Activated naive CD4-positive, alpha-beta T cell treated with anti-CD3 and anti-CD28 coated beads, Interleukin-2, amount 10 ng/mL, durations not matched to agents 7 days and 5 days (primary cell): ENCODE results near the gene FOSL2.

Experiments used
- CTCF ChIA-PET: fragments of 350-600 bp; sonication (Branson Sonifier 250); formaldehyde crosslinking; loops from one replicate; lab custom pipeline; 2021; ENCODE audit warnings: antibody characterized with exemption; lab: Charles Lee
- DNase-seq: peaks from one replicate; pipeline ENCODE4 v3.0.0-alpha.2; 2020
- H3K27ac Mint-ChIP-seq: one replicate; pipeline ENCODE4 v1.8.0; 2021; ENCODE audit warnings: mild to moderate bottlenecking, moderate library complexity, mixed read lengths
- H3K27me3 Mint-ChIP-seq: one replicate; pipeline ENCODE4 v1.8.0; 2021; ENCODE audit warnings: mild to moderate bottlenecking, mixed read lengths
- H3K36me3 Mint-ChIP-seq: one replicate; pipeline ENCODE4 v1.8.0; 2021; ENCODE audit warnings: mixed read lengths
- H3K4me1 Mint-ChIP-seq: one replicate; pipeline ENCODE4 v1.8.0; 2021; ENCODE audit warnings: mixed read lengths
- H3K4me3 Mint-ChIP-seq: one replicate; pipeline ENCODE4 v1.8.0; 2021; ENCODE audit warnings: mild to moderate bottlenecking, moderate library complexity, mixed read lengths
- H3K9me3 Mint-ChIP-seq: one replicate; pipeline ENCODE4 v1.8.0; 2021; ENCODE audit warnings: mixed read lengths

FOSL2 gene

GRCh38 chr2:28390241-28390745 lies 2.4 kb upstream of the FOSL2 start:
- no peaks in the 10 kb centered on the region for H3K9me3 Mint-ChIP-seq
- CTCF ChIA-PET, result interaction anchor here (1.2 to 1.8 kb wide), 2 partner anchors 37 to 708 kb away, joined by 3 to 6 read pairs; no protein-coding TSS in a partner anchor
- H3K27me3 Mint-ChIP-seq, result peaks cover 13% of the 10 kb centered on the region
- H3K27ac Mint-ChIP-seq, result peak overlapping the region; percentile 97
- peaks cover 8% of the 10 kb centered on the region for H3K36me3 Mint-ChIP-seq
- peak overlapping the region; percentile 82 for H3K4me3 Mint-ChIP-seq
- H3K4me1 Mint-ChIP-seq, result peaks cover 17% of the 10 kb centered on the region
- peak; percentile 94 for DNase-seq

- Mint-ChIP-seq H3K36me3 (peaks cover 8% of the 10 kb centered on the region), H3K9me3 (no peaks in the 10 kb centered on the region), H3K27ac (peak overlapping the region; percentile 97), H3K4me1 (peaks cover 17% of the 10 kb centered on the region), H3K27me3 (peaks cover 10% of the 10 kb centered on the region), H3K4me3 (peak overlapping the region; percentile 82)
- CTCF ChIA-PET, result interaction anchor here (0.5 to 2.3 kb wide), 13 partner anchors 8 to 1065 kb away, joined by 3 to 6 read pairs (median 3); no protein-coding TSS in a partner anchor
- no peak for DNase-seq
Measured at GRCh38 chr2:28390746-28391563, 1.7 kb upstream of the FOSL2 start.

- Mint-ChIP-seq H3K27me3 (peaks cover 10% of the 10 kb centered on the region), H3K9me3 (no peaks in the 10 kb centered on the region), H3K36me3 (peaks cover 8% of the 10 kb centered on the region), H3K27ac (peak overlapping the region; percentile 97), H3K4me1 (peaks cover 17% of the 10 kb centered on the region), H3K4me3 (peak overlapping the region; percentile 82)
- CTCF ChIA-PET, result interaction anchor here (0.5 to 2.3 kb wide), 13 partner anchors 9 to 1066 kb away, joined by 3 to 6 read pairs (median 3); no protein-coding TSS in a partner anchor
- DNase-seq, result peak; percentile 84
Measured at GRCh38 chr2:28391564-28392296, 928 bp upstream of the FOSL2 start.

- DNase-seq, result peak; percentile 74
- Mint-ChIP-seq H3K4me1 (peaks cover 17% of the 10 kb centered on the region), H3K9me3 (no peaks in the 10 kb centered on the region), H3K27me3 (peaks cover 10% of the 10 kb centered on the region), H3K36me3 (peaks cover 11% of the 10 kb centered on the region), H3K4me3 (no peak overlapping the region), H3K27ac (peak overlapping the region; percentile 96)
- CTCF ChIA-PET, result interaction anchor here (1.0 to 2.3 kb wide), 3 partner anchors 26 to 639 kb away, joined by 3 to 6 read pairs (median 4); no protein-coding TSS in a partner anchor
Measured at GRCh38 chr2:28393114-28393836, 617 bp downstream of the FOSL2 start.

- Mint-ChIP-seq H3K4me1 (peaks cover 16% of the 10 kb centered on the region), H3K9me3 (no peaks in the 10 kb centered on the region), H3K27ac (peak overlapping the region; percentile 82), H3K4me3 (no peak overlapping the region), H3K36me3 (peaks cover 13% of the 10 kb centered on the region), H3K27me3 (peaks cover 6% of the 10 kb centered on the region)
- CTCF ChIA-PET, result interaction anchor here (0.6 to 1.2 kb wide), 2 partner anchors 13 to 221 kb away, joined by 3 read pairs; no protein-coding TSS in a partner anchor
- DNase-seq, result peak; percentile 43
Measured at GRCh38 chr2:28394331-28394877, 1.7 kb downstream of the FOSL2 start.

- Mint-ChIP-seq H3K36me3 (peaks cover 13% of the 10 kb centered on the region), H3K9me3 (no peaks in the 10 kb centered on the region), H3K4me3 (no peak overlapping the region), H3K4me1 (peaks cover 13% of the 10 kb centered on the region), H3K27ac (no peak overlapping the region), H3K27me3 (peaks cover 4% of the 10 kb centered on the region)
- CTCF ChIA-PET, result interaction anchor here (1.2 kb wide), 1 partner anchor 13 kb away, joined by 3 read pairs; no protein-coding TSS in a partner anchor
- no peak for DNase-seq
Measured at GRCh38 chr2:28394997-28395333, 2.3 kb downstream of the FOSL2 start.

- H3K9me3 Mint-ChIP-seq, result no peaks in the 10 kb centered on the region
- H3K27ac Mint-ChIP-seq, result no peak overlapping the region
- H3K4me3 Mint-ChIP-seq, result no peak overlapping the region
- peaks cover 17% of the 10 kb centered on the region for H3K36me3 Mint-ChIP-seq
- DNase-seq, result no peak
- H3K27me3 Mint-ChIP-seq, result peaks cover 4% of the 10 kb centered on the region
- CTCF ChIA-PET, result interaction anchor here (1.2 kb wide), 1 partner anchor 12 kb away, joined by 3 read pairs; no protein-coding TSS in a partner anchor
- H3K4me1 Mint-ChIP-seq, result peaks cover 16% of the 10 kb centered on the region
Measured at GRCh38 chr2:28395334-28396061, 2.8 kb downstream of the FOSL2 start.

- Mint-ChIP-seq H3K4me3 (no peak overlapping the region), H3K4me1 (peaks cover 21% of the 10 kb centered on the region), H3K27me3 (peaks cover 4% of the 10 kb centered on the region), H3K36me3 (peaks cover 27% of the 10 kb centered on the region), H3K27ac (no peak overlapping the region), H3K9me3 (no peaks in the 10 kb centered on the region)
- CTCF ChIA-PET, result interaction anchor here (0.6 kb wide), 1 partner anchor 11 kb away, joined by 3 read pairs; no protein-coding TSS in a partner anchor
- no peak for DNase-seq
Measured at GRCh38 chr2:28397043-28397381, 4.4 kb downstream of the FOSL2 start.

GRCh38 chr2:28398101-28398834 lies 5.6 kb downstream of the FOSL2 start:
- H3K9me3 Mint-ChIP-seq, result no peaks in the 10 kb centered on the region
- no peaks in the 10 kb centered on the region for H3K27me3 Mint-ChIP-seq
- peaks cover 30% of the 10 kb centered on the region for H3K36me3 Mint-ChIP-seq
- no peak overlapping the region for H3K4me3 Mint-ChIP-seq
- H3K27ac Mint-ChIP-seq, result no peak overlapping the region
- no peak for DNase-seq
- peaks cover 33% of the 10 kb centered on the region for H3K4me1 Mint-ChIP-seq
- CTCF ChIA-PET, result no interaction called here

GRCh38 chr2:28399289-28399688 lies 6.6 kb downstream of the FOSL2 start:
- H3K36me3 Mint-ChIP-seq, result peaks cover 38% of the 10 kb centered on the region
- H3K4me3 Mint-ChIP-seq, result no peak overlapping the region
- H3K4me1 Mint-ChIP-seq, result peaks cover 43% of the 10 kb centered on the region
- DNase-seq, result no peak
- CTCF ChIA-PET, result no interaction called here
- no peaks in the 10 kb centered on the region for H3K9me3 Mint-ChIP-seq
- H3K27me3 Mint-ChIP-seq, result no peaks in the 10 kb centered on the region
- H3K27ac Mint-ChIP-seq, result no peak overlapping the region

GRCh38 chr2:28399956-28400355 lies 7.3 kb downstream of the FOSL2 start:
- CTCF ChIA-PET, result no interaction called here
- H3K27ac Mint-ChIP-seq, result no peak overlapping the region

GRCh38 chr2:28400419-28400818 lies 7.8 kb downstream of the FOSL2 start:
- Mint-ChIP-seq H3K36me3 (peaks cover 44% of the 10 kb centered on the region), H3K4me1 (peaks cover 43% of the 10 kb centered on the region), H3K9me3 (no peaks in the 10 kb centered on the region), H3K4me3 (no peak overlapping the region), H3K27ac (no peak overlapping the region), H3K27me3 (no peaks in the 10 kb centered on the region)
- CTCF ChIA-PET, result interaction anchor here (0.9 to 1.3 kb wide), 3 partner anchors 9 to 52 kb away, joined by 3 to 4 read pairs (median 4); no protein-coding TSS in a partner anchor
- DNase-seq, result no peak

More at GRCh38 chr2:28399956-28400355, 7.3 kb downstream of the FOSL2 start:
- DNase-seq, result no peak
- Mint-ChIP-seq H3K4me3 (no peak overlapping the region), H3K9me3 (no peaks in the 10 kb centered on the region), H3K36me3 (peaks cover 40% of the 10 kb centered on the region), H3K27me3 (no peaks in the 10 kb centered on the region), H3K4me1 (peaks cover 43% of the 10 kb centered on the region)
